AG09319 (cell line): ENCODE results near the gene JAG2.

Experiments
- DNase-seq: peaks from one replicate; pipeline ENCODE4 v3.0.0-alpha.2; 2010; ENCODE audit warnings: low read depth; ENCODE audit errors: extremely low read depth
- CTCF ChIP-seq: IDR thresholded peaks from 2 replicates; pipeline ENCODE4 v1.5.1; 2011; ENCODE audit warnings: low read depth, mild to moderate bottlenecking, inconsistent platforms, low read length, moderate library complexity

JAG2 gene

GRCh38 chr14:105211758-105212089 is 43.1 kb upstream of the JAG2 start:
- TF ChIP-seq CTCF, result no peak
- DNase-seq, result no peak

GRCh38 chr14:105211086-105211757 is 42.6 kb upstream of the JAG2 start:
- TF ChIP-seq CTCF, result no peak
- no peak for DNase-seq

- no peak for DNase-seq
- no peak for TF ChIP-seq CTCF
These were observed 41.9 kb upstream of the JAG2 start for GRCh38 chr14:105210266-105211025.

- DNase-seq, result no peak
- TF ChIP-seq CTCF, result no peak
These were observed 41.1 kb upstream of the JAG2 start for GRCh38 chr14:105209646-105210045.

GRCh38 chr14:105209091-105209490 is 40.5 kb upstream of the JAG2 start:
- no peak for DNase-seq
- no peak for TF ChIP-seq CTCF

- no peak for TF ChIP-seq CTCF
- DNase-seq, result no peak
These were observed 40.1 kb upstream of the JAG2 start for GRCh38 chr14:105208738-105209075.

- TF ChIP-seq CTCF, result no peak
- no peak for DNase-seq
These were observed 39.6 kb upstream of the JAG2 start for GRCh38 chr14:105207996-105208737.
